ENCODE measurements around the gene ELFN1.

Gene ELFN1

DNA sequence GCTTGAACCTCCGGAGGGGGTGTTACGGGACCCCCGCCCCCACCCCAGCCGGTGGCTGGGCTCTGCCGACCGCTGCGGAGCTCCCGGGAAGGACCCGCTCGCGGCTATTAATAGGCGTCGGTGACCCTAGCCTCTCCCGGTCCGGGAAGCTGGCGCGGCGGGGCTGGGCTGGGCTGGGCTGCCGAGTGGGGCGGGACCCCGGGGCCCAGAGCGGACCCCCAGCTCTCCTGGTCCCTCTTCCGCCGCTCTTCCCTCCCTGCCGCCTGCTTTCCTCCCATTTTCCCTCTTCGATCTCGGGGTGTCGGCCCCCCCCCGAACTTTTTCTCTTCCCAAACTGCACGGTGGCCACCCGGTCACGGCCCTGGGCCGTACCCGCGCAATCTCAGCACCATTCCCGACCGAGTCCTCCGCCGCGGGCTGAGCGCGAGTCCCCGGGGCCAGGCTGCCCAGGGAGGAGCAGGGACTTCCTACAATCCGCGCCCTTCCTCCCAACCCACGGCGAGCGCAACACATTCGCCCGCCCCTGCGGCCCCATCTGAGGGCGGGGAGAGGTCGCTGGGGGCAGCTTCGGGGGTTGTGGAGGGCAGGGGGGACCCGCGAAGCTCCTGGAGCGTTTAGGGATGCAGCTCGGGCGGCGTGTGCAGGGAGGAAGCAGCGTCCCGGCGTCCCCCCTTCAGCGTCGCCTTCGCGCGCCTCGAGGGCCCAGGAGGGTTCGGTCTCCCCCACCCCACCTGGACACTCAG is 3.1 kb upstream of the ELFN1 start:
- no peaks in the 10 kb centered on the region for H3K27me3 ChIP-seq (ENCODE audit: insufficient read depth, low read length, poor library complexity, severe bottlenecking)
- no peak overlapping the region for H3K4me3 ChIP-seq (ENCODE audit: low read length, poor library complexity, severe bottlenecking)
- no peaks in the 10 kb centered on the region for H4K20me1 ChIP-seq (ENCODE audit: insufficient read depth, low read length, poor library complexity, severe bottlenecking)
- H2AFZ ChIP-seq (ENCODE audit: low read length): no peak overlapping the region
- H3F3A ChIP-seq (ENCODE audit: low read depth): no peaks in the 10 kb centered on the region
- no peak overlapping the region for H3K9ac ChIP-seq (ENCODE audit: low read depth, low read length, poor library complexity, severe bottlenecking)
- no peaks in the 10 kb centered on the region for H3K9me3 ChIP-seq (ENCODE audit: insufficient read depth, low read depth, low read length)
- H3K9me2 ChIP-seq (replicated peaks; ENCODE audit: low read depth, low read length): no peaks in the 10 kb centered on the region
- TF ChIP-seq, protein P1, sequence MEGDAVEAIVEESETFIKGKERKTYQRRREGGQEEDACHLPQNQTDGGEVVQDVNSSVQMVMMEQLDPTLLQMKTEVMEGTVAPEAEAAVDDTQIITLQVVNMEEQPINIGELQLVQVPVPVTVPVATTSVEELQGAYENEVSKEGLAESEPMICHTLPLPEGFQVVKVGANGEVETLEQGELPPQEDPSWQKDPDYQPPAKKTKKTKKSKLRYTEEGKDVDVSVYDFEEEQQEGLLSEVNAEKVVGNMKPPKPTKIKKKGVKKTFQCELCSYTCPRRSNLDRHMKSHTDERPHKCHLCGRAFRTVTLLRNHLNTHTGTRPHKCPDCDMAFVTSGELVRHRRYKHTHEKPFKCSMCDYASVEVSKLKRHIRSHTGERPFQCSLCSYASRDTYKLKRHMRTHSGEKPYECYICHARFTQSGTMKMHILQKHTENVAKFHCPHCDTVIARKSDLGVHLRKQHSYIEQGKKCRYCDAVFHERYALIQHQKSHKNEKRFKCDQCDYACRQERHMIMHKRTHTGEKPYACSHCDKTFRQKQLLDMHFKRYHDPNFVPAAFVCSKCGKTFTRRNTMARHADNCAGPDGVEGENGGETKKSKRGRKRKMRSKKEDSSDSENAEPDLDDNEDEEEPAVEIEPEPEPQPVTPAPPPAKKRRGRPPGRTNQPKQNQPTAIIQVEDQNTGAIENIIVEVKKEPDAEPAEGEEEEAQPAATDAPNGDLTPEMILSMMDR (conservative IDR thresholded peaks at IDR 0.05; ENCODE audit: low read length): no peak
- no peak for TF ChIP-seq EZH2phosphoT487 (IDR thresholded peaks at IDR 0.05; ENCODE audit: borderline replicate concordance)
- H3K79me2 ChIP-seq (ENCODE audit: insufficient read depth, low read length): no peaks in the 10 kb centered on the region
- H3K4me1 ChIP-seq (ENCODE audit: insufficient read depth, low read length, poor library complexity, severe bottlenecking): no peaks in the 10 kb centered on the region
- no peak overlapping the region for H3K4me2 ChIP-seq (ENCODE audit: low read depth, low read length, poor library complexity, severe bottlenecking)
- H3K36me3 ChIP-seq (ENCODE audit: insufficient read depth, low read length): no peaks in the 10 kb centered on the region

DNA sequence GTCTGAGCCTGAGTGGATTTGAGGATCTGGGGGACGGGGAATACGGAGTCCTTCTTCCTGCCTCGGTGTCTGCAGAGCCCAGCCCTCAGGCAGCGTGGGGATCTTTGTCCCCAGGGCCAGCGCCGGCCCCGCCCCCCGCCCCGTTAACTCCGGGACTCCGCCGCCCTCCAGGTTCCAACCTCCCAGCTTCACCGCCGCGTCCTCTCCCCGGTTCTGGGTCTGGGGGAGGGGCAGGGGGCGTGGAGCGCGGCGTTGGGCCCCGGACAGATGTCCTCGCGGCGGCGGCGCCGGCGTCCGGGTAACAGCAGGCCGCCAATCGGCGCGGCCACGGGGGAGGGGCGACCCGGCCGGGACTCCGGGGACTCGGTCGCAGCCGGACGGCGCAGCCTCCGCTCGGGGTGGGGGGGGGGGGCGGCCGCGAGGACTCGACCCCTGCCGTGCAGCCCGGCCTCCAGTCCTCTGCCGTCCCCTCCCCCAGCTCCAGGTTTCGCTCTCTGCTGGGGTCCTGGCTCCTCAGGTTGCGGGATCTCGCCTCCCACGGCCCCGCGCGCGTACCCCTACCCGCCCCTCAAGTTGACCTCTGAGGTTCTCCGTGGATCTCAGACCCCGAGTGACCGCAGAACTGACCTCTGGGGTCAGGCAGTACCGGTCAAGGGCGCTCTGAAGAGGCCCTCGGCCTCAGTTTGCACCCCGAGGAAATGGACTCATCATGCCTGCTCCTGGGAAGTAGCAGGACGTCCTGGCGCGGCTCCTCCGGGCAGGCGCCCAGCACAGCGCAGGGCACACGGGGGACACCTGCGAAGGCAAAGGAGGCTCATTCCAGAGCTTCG is 2.3 kb upstream of the ELFN1 start:
- no peaks in the 10 kb centered on the region for H3K79me2 ChIP-seq (ENCODE audit: insufficient read depth, low read length)
- H3K4me3 ChIP-seq (ENCODE audit: low read length, poor library complexity, severe bottlenecking): no peak overlapping the region
- no peaks in the 10 kb centered on the region for H3K9me2 ChIP-seq (replicated peaks; ENCODE audit: low read depth, low read length)
- no peaks in the 10 kb centered on the region for H3K9me3 ChIP-seq (ENCODE audit: insufficient read depth, low read depth, low read length)
- no peak overlapping the region for H3K9ac ChIP-seq (ENCODE audit: low read depth, low read length, poor library complexity, severe bottlenecking)
- H3K4me1 ChIP-seq (ENCODE audit: insufficient read depth, low read length, poor library complexity, severe bottlenecking): no peaks in the 10 kb centered on the region
- no peaks in the 10 kb centered on the region for H3F3A ChIP-seq (ENCODE audit: low read depth)
- no peak overlapping the region for H3K4me2 ChIP-seq (ENCODE audit: low read depth, low read length, poor library complexity, severe bottlenecking)
- H3K36me3 ChIP-seq (ENCODE audit: insufficient read depth, low read length): no peaks in the 10 kb centered on the region
- no peak for TF ChIP-seq EZH2phosphoT487 (IDR thresholded peaks at IDR 0.05; ENCODE audit: borderline replicate concordance)
- TF ChIP-seq, protein P1 (conservative IDR thresholded peaks at IDR 0.05; ENCODE audit: low read length): no peak
- H2AFZ ChIP-seq (ENCODE audit: low read length): no peak overlapping the region
- H4K20me1 ChIP-seq (ENCODE audit: insufficient read depth, low read length, poor library complexity, severe bottlenecking): no peaks in the 10 kb centered on the region
- no peaks in the 10 kb centered on the region for H3K27me3 ChIP-seq (ENCODE audit: insufficient read depth, low read length, poor library complexity, severe bottlenecking)

DNA sequence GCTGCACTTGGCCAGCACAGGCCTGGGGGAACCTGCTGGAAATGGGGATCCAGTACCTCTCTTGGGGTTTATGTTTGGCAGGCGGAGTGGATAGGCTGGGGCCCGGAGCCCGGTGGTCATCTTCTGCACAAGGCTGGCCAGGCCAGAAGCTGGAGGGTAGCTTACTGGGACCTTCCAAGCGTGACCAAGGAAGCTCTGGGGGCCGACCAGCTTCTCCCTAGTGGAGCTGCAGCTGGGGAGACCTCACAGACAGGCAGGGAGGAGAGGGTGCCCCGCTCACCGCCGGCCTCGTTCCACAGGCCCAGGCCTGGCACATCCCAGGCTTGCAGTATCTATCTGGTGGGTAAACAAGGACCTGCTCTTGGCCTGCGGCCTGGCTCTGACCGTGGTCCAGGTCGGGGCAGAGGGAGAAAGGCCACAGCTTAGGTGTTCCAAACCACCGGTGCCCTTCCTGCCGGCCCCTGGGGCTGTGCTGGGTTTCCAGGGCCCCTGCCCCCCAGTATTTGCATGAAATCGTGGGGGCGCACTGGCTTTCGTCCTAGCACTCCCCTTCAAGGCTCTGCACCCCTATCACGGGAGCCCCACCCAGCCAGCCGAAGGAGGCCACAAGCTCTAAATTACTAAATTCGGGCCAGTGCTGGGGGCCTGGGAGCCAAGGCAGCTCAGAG is 1.5 kb upstream of the ELFN1 start:
- Histone ChIP-seq H3K4me2 (ENCODE audit: low read depth, low read length, poor library complexity, severe bottlenecking) (no peak overlapping the region), H4K20me1 (ENCODE audit: insufficient read depth, low read length, poor library complexity, severe bottlenecking) (no peaks in the 10 kb centered on the region), H2AFZ (ENCODE audit: low read length) (no peak overlapping the region), H3K4me3 (ENCODE audit: low read length, poor library complexity, severe bottlenecking) (no peak overlapping the region), H3K4me1 (ENCODE audit: insufficient read depth, low read length, poor library complexity, severe bottlenecking) (no peaks in the 10 kb centered on the region), H3K9me3 (ENCODE audit: insufficient read depth, low read depth, low read length) (no peaks in the 10 kb centered on the region), H3K9me2 (replicated peaks; ENCODE audit: low read depth, low read length) (no peaks in the 10 kb centered on the region), H3K9ac (ENCODE audit: low read depth, low read length, poor library complexity, severe bottlenecking) (no peak overlapping the region), H3K36me3 (ENCODE audit: insufficient read depth, low read length) (no peaks in the 10 kb centered on the region), H3K79me2 (ENCODE audit: insufficient read depth, low read length) (no peaks in the 10 kb centered on the region), H3F3A (ENCODE audit: low read depth) (no peaks in the 10 kb centered on the region), H3K27me3 (ENCODE audit: insufficient read depth, low read length, poor library complexity, severe bottlenecking) (no peaks in the 10 kb centered on the region)
- no peak for TF ChIP-seq EZH2phosphoT487 (IDR thresholded peaks at IDR 0.05; ENCODE audit: borderline replicate concordance)
- TF ChIP-seq, protein P1 (conservative IDR thresholded peaks at IDR 0.05; ENCODE audit: low read length): no peak

Data from Loucy (cell line).